K562 (cell line): Measurements from ENCODE around the gene SMARCB1. TPM values are rescaled to one million over a fixed set of nuclear protein-coding genes. Genes with fewer than 3 reads are reported as not detected.

Experiments
- CXXC5 ChIP-seq: fragments of 250-450 bp; sonication (Bioruptor Pico); IDR thresholded peaks from 2 replicates; pipeline ENCODE4 v1.8.0; 2022; ENCODE audit warnings: inconsistent platforms, mild to moderate bottlenecking, moderate library complexity
- FOXK1 ChIP-seq: sonication (generic); formaldehyde crosslinking; IDR thresholded peaks from 2 replicates; pipeline ENCODE4 v1.8.0; 2022; ENCODE audit warnings: missing genetic modification reagents, mild to moderate bottlenecking, borderline replicate concordance
- FOXP4 ChIP-seq: sonication (generic); formaldehyde crosslinking; IDR thresholded peaks from 2 replicates; pipeline ENCODE4 v1.8.0; 2022; ENCODE audit warnings: mild to moderate bottlenecking, missing genetic modification reagents, borderline replicate concordance
- HBP1 ChIP-seq: fragments of 450-650 bp; formaldehyde crosslinking; IDR thresholded peaks from 2 replicates; pipeline ENCODE4 v1.4.0; 2022; ENCODE audit warnings: missing genetic modification characterization
- HINFP ChIP-seq: fragments of 450-650 bp; conservative IDR thresholded peaks from 2 replicates; pipeline ENCODE4 v1.6.1; 2016; ENCODE audit warnings: missing genetic modification characterization, low read depth, mild to moderate bottlenecking, control low read depth, missing compliant biosample characterization
- HNRNPL ChIP-seq: fragments of 200-400 bp; formaldehyde crosslinking; IDR thresholded peaks from 2 replicates; pipeline ENCODE4 v1.6.1; 2017; ENCODE audit warnings: low read depth, mild to moderate bottlenecking, low read length
- KLF13 ChIP-seq: fragments of 450-650 bp; IDR thresholded peaks from 2 replicates; pipeline ENCODE4 v1.6.1; 2016; ENCODE audit warnings: missing genetic modification characterization, low read depth, mild to moderate bottlenecking, missing compliant biosample characterization, moderate library complexity, borderline replicate concordance
- NFE2L1 ChIP-seq: fragments of 450-650 bp; IDR thresholded peaks from 2 replicates; pipeline ENCODE4 v1.6.1; 2016; ENCODE audit warnings: missing genetic modification characterization, low read depth, mild to moderate bottlenecking, missing compliant biosample characterization, moderate library complexity, borderline replicate concordance
- NONO ChIP-seq, 2 experiments: fragments of 200-400 bp in 1 of 2; fragments of 450-650 bp in 1 of 2; formaldehyde crosslinking in 1 of 2; IDR thresholded peaks; 2 replicates each; pipeline ENCODE4 v1.6.1; 2017; ENCODE audit warnings: low read depth in 2 of 2, mild to moderate bottlenecking in 2 of 2, moderate library complexity in 2 of 2, low read length in 1 of 2
- PHB2 ChIP-seq: fragments of 450-650 bp; IDR thresholded peaks from 2 replicates; pipeline ENCODE4 v1.6.1; 2017; ENCODE audit warnings: low read depth
- POLR2A ChIP-seq: fragments of 450-650 bp; conservative IDR thresholded peaks from 2 replicates; pipeline ENCODE4 v1.6.1; 2016
- SIRT6 ChIP-seq: IDR thresholded peaks from one replicate; pipeline ENCODE4 v1.6.1; 2012; ENCODE audit warnings: low read depth, mild to moderate bottlenecking, control low read depth, inconsistent platforms, low read length, moderate library complexity
- SMAD4 ChIP-seq: fragments of 250-450 bp; sonication (Bioruptor Pico); conservative IDR thresholded peaks from 2 replicates; pipeline ENCODE4 v1.8.0; 2021; ENCODE audit warnings: inconsistent platforms, mild to moderate bottlenecking, moderate library complexity
- SREBF1 ChIP-seq: fragments of 150-350 bp; IDR thresholded peaks from 2 replicates; pipeline ENCODE4 v1.6.1; 2014; ENCODE audit warnings: antibody characterized with exemption, low read depth, low read length, borderline replicate concordance
- TRIM24 ChIP-seq, 2 experiments: fragments of 450-650 bp; IDR thresholded peaks; 2 replicates each; pipeline ENCODE4 v1.6.1; 2016
- ZBTB12 ChIP-seq: fragments of 250-450 bp; sonication (Bioruptor Pico); IDR thresholded peaks from 2 replicates; pipeline ENCODE4 v1.4.0; 2020
- ZC3H4 ChIP-seq: sonication (generic); formaldehyde crosslinking; IDR thresholded peaks from 2 replicates; pipeline ENCODE4 v1.9.0; 2021; ENCODE audit warnings: missing genetic modification reagents, borderline replicate concordance
- ZNF655 ChIP-seq: fragments of 250-450 bp; sonication (Bioruptor Pico); IDR thresholded peaks from 2 replicates; pipeline ENCODE4 v1.5.0; 2021
- ZNF766 ChIP-seq: fragments of 200-800 bp; sonication (Bioruptor generic); conservative IDR thresholded peaks from 2 replicates; pipeline ENCODE4 v1.6.1; 2016; ENCODE audit warnings: missing genetic modification characterization, missing compliant biosample characterization
- polyA plus RNA-seq, 8 experiments: library from polyadenylated mRNA; depleted of rRNA in 4 of 8; stranded (reverse) in 5 of 8; unstranded in 3 of 8; fragments of >200 nt; fragmentation: Nextera tagmentation in 2 of 8; fragmentation: Illumina TruSeq in 1 of 8; extraction: Ambion mirVana in 2 of 8; extraction: Trizol in 1 of 8; gene quantifications; 2 replicates each; pipeline versions ENCODE4 v1.2.1 to v1.2.3, GENCODE V29; 2011 to 2014; ENCODE audit warnings: inconsistent platforms in 1 of 8, missing spikeins in 1 of 8
- total RNA-seq, 7 experiments: library from RNA; depleted of rRNA in 6 of 7; stranded (reverse); fragments of >200 nt in 6 of 7; fragmentation: Illumina TruSeq in 2 of 7; extraction: Trizol in 2 of 7; gene quantifications; 2 replicates each; pipeline versions ENCODE4 v1.2.1 to v1.2.3, GENCODE V29; 2011 to 2021; ENCODE audit warnings: low replicate concordance in 1 of 7

The SMARCB1 gene
- total and polyA plus RNA-seq, 9 of the 15 experiments (the other 6 are each of a cell fraction or from before 2014, with no cell fraction given) = 1.2 to 113 (median 65.4) TPM

DNA sequence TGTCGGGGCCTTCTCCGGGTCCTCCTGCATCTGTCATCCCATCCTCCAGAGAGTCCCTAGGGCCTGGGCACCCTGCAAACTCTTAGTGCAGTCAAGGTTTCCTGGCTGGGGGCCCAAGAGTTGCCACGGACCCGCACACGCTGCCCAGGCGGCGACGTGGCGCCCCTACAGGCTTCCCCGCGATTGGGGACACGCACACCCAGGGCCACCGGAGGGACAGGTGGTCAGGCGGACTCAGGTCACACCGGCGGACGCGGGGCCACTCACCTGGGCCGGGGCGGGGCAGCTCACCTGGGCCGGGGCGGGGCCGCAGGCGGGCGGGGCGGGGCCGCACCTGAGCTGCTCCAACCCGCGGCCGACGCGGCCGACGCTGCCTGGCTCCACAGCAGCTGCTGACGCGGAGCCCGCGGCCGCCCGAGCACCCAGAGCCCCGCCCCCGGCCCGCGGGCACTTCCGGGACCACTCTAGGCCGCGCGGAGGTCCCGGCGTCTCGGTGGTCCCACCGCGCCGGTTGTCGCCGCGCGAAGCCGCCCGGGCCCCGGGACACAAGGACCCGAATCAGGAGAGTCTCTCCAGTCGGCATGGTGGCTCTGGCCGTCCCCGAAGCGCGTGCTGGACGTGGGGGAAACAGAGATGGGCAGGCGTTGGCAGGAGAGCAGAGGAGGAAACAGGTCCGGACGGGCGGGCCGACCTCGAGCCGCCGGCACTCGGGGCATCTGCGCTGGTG, 35.9 kb upstream of the SMARCB1 start, which contains the start of gene ZNF70 (continued):
- TF ChIP-seq SMAD4 (CRISPR knock-in tag) (peak; percentile 51; the same call in 1 of the 2 replicates), SREBF1 (no peak), FOXP4 (CRISPR knock-in tag) (no peak), HINFP (tag) (no peak), NFE2L1 (tag) (no peak), KLF13 (tag) (no peak), HBP1 (no peak), NONO (IDR thresholded peaks at IDR 0.05; ENCODE audit: low read depth in 2 of 2, low read length in 1 of 2) (0 out of 4 replicates have a peak, but pooled peaks of 1 of the 2 experiments have one; percentile 23), FOXK1 (CRISPR knock-in tag) (no peak), HNRNPL (0 out of 2 replicates have a peak, but pooled peaks have one; percentile 18), ZNF766 (CRISPR knock-in tag) (no peak), TRIM24 (IDR thresholded peaks at IDR 0.05) (no peak), CXXC5 (peak; percentile 81), ZBTB12 (CRISPR knock-in tag) (no peak), ZC3H4 (CRISPR knock-in tag) (no peak), POLR2A (peak; percentile 83), PHB2 (no peak), SIRT6 (no peak), ZNF655 (CRISPR knock-in tag) (no peak)
